AG09309 (cell line): ENCODE results near the gene IL6.

Source experiments
- DNase-seq: peaks from one replicate; pipeline ENCODE4 v3.0.0-alpha.2; 2010; ENCODE audit warnings: low read depth
- H3K4me3 ChIP-seq: 2 replicates; pipeline ENCODE4 v1.5.1; 2011; ENCODE audit warnings: mild to moderate bottlenecking, low read depth, low read length, moderate library complexity; ENCODE audit not compliant: control insufficient read depth
- TF ChIP-seq, protein P1 (sequence below): IDR thresholded peaks from 2 replicates; pipeline ENCODE4 v1.5.1; 2011; ENCODE audit warnings: mild to moderate bottlenecking, low read depth, low read length, inconsistent platforms; ENCODE audit not compliant: insufficient read depth, control insufficient read depth; ENCODE audit errors: missing control alignments

The IL6 gene

GRCh38 chr7:22757338-22757994 is 30.5 kb downstream of the IL6 start:
- TF ChIP-seq, protein P1, sequence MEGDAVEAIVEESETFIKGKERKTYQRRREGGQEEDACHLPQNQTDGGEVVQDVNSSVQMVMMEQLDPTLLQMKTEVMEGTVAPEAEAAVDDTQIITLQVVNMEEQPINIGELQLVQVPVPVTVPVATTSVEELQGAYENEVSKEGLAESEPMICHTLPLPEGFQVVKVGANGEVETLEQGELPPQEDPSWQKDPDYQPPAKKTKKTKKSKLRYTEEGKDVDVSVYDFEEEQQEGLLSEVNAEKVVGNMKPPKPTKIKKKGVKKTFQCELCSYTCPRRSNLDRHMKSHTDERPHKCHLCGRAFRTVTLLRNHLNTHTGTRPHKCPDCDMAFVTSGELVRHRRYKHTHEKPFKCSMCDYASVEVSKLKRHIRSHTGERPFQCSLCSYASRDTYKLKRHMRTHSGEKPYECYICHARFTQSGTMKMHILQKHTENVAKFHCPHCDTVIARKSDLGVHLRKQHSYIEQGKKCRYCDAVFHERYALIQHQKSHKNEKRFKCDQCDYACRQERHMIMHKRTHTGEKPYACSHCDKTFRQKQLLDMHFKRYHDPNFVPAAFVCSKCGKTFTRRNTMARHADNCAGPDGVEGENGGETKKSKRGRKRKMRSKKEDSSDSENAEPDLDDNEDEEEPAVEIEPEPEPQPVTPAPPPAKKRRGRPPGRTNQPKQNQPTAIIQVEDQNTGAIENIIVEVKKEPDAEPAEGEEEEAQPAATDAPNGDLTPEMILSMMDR: no peak
- no peak overlapping the region for H3K4me3 ChIP-seq
- no peak for DNase-seq

- no peak for DNase-seq
- TF ChIP-seq, protein P1: no peak
- H3K4me3 ChIP-seq: no peak overlapping the region
Measured at GRCh38 chr7:22758576-22758975, 31.6 kb downstream of the IL6 start.

DNA sequence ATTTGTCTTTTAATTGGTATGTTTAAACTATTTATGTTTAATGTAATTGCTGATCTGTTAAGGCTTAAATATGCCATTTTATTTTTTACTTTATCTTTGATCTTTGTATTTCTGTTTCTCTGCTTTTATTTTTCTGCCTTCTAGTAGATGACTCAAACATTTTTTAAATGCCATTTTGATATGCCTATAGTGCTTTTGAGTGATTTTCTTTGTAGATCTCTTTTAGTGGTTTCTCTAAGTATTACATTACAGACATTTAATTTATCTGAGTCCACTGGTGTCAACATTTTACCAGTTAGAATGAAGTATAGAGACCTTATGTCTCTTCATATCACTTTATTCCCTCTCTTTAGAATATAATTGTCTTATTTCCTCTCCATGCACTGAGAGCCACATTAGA is 32.7 kb downstream of the IL6 start:
- no peak overlapping the region for H3K4me3 ChIP-seq
- TF ChIP-seq, protein P1: no peak
- DNase-seq: no peak

- TF ChIP-seq, protein P1: no peak
- H3K4me3 ChIP-seq: no peak overlapping the region
- DNase-seq: no peak
Measured at GRCh38 chr7:22762866-22763265, 35.9 kb downstream of the IL6 start.

GRCh38 chr7:22765609-22766008 is 38.6 kb downstream of the IL6 start:
- H3K4me3 ChIP-seq: no peak overlapping the region
- TF ChIP-seq, protein P1: no peak
- no peak for DNase-seq

GRCh38 chr7:22771194-22771871 is 44.3 kb downstream of the IL6 start:
- DNase-seq: no peak
- TF ChIP-seq, protein P1: no peak
- H3K4me3 ChIP-seq: no peak overlapping the region

GRCh38 chr7:22771872-22772228 is 44.9 kb downstream of the IL6 start:
- TF ChIP-seq, protein P1: no peak

More at GRCh38 chr7:22771872-22772228, 44.9 kb downstream of the IL6 start:
- DNase-seq: no peak
- H3K4me3 ChIP-seq: no peak overlapping the region
